ENCODE measurements around the gene ITPKC.

- TF ChIP-seq CTCF (IDR thresholded peaks at IDR 0.05; ENCODE audit: borderline replicate concordance, extremely low read depth, low read length, poor library complexity, severe bottlenecking) (no peak), EZH2 (IDR thresholded peaks at IDR 0.05; ENCODE audit: borderline replicate concordance, low read depth, low read length, severe bottlenecking) (no peak)
Observed at GRCh38 chr19:40677156-40677555, 39.8 kb upstream of the ITPKC start.
